HuH-7.5 (cell line): Measurements from ENCODE around the gene BMPR1B.
"Not testable (repeated sequence)": the region's sequence is repeated elsewhere in the genome, so short reads cannot be mapped to it uniquely, and the experiment has no call there.

Source experiments
- DNase-seq: peaks from one replicate; pipeline ENCODE4 v3.0.0; 2011; ENCODE audit warnings: low spot score

Gene BMPR1B

GRCh38 chr4:94763005-94763404 is 5.2 kb downstream of the BMPR1B start:
- no peak for DNase-seq

- DNase-seq = no peak
Measured at GRCh38 chr4:94763500-94763899, 5.7 kb downstream of the BMPR1B start.

GRCh38 chr4:94764069-94764468 is 6.3 kb downstream of the BMPR1B start:
- no peak for DNase-seq

- DNase-seq = no peak
Measured at GRCh38 chr4:94765174-94765573, 7.4 kb downstream of the BMPR1B start.

GRCh38 chr4:94765648-94766047 is 7.9 kb downstream of the BMPR1B start:
- no peak for DNase-seq

- DNase-seq = no peak
Measured at GRCh38 chr4:94766856-94767255, 9.1 kb downstream of the BMPR1B start.

GRCh38 chr4:94767446-94767845 is 9.7 kb downstream of the BMPR1B start:
- no peak for DNase-seq

GRCh38 chr4:94782707-94783106 is 25.0 kb downstream of the BMPR1B start:
- no peak for DNase-seq

- DNase-seq = no peak
Measured at GRCh38 chr4:94791701-94792100, 33.9 kb downstream of the BMPR1B start.

- no peak for DNase-seq
Measured at GRCh38 chr4:94798808-94799207, 41.1 kb downstream of the BMPR1B start.

- no peak for DNase-seq
Measured at GRCh38 chr4:94801016-94801415, 43.3 kb downstream of the BMPR1B start.

- DNase-seq = no peak
Measured at GRCh38 chr4:94802091-94802490, 44.3 kb downstream of the BMPR1B start.

GRCh38 chr4:94803181-94803580 is 45.4 kb downstream of the BMPR1B start:
- no peak for DNase-seq

GRCh38 chr4:94804650-94805049 is 46.9 kb downstream of the BMPR1B start:
- no peak for DNase-seq

GRCh38 chr4:94806376-94806775 is 48.6 kb downstream of the BMPR1B start:
- DNase-seq = no peak

- DNase-seq = no peak
Measured at GRCh38 chr4:94811643-94812042, 53.9 kb downstream of the BMPR1B start.

GRCh38 chr4:94813221-94813620 is 55.5 kb downstream of the BMPR1B start:
- DNase-seq = no peak

- no peak for DNase-seq
Measured at GRCh38 chr4:94814237-94814636, 56.5 kb downstream of the BMPR1B start.

- DNase-seq = no peak
Measured at GRCh38 chr4:94819371-94820168, 61.8 kb downstream of the BMPR1B start.

GRCh38 chr4:94826206-94826605 is 68.5 kb downstream of the BMPR1B start:
- DNase-seq = no peak

GRCh38 chr4:94827481-94828110 is 69.8 kb downstream of the BMPR1B start:
- no peak for DNase-seq

GRCh38 chr4:94828882-94829281 is 71.1 kb downstream of the BMPR1B start:
- no peak for DNase-seq

- no peak for DNase-seq
Measured at GRCh38 chr4:94831607-94832006, 73.9 kb downstream of the BMPR1B start.

GRCh38 chr4:94832329-94832728 is 74.6 kb downstream of the BMPR1B start:
- not testable (repeated sequence) for DNase-seq
